ENCODE data around the gene ZNF264. TPM values are rescaled to one million over a fixed set of nuclear protein-coding genes. Genes with fewer than 3 reads are reported as not detected.
A peak's percentile ranks its signal among the peaks of the same experiment; 100 is the strongest.
"Not testable (repeated sequence)": the region's sequence is repeated elsewhere in the genome, so short reads cannot be mapped to it uniquely, and the experiment has no call there.

The ZNF264 gene
- polyA plus RNA-seq, 3 donors, result 20.1 to 20.7 (median 20.3) TPM

DNA sequence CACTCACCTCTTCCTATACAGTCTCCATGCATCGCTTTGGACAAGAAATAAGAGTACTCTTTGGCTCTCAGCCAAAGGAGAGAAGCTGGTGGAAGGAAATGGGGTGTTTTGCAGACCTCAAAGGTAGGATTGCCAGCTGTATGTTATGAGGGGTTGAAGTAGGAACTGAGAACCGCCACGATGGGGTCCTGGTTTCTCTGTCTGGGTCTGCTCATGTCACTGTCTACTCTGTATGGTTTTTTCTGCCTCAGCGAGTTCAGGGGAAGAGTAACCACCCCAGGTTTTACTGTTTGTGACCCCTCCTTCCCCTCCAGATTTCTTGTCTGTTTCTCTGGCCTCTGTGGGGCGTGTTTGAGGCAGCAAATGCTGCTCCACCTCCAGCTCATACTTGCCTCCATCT lies 53.2 kb downstream of the ZNF264 start:
- DNase-seq (ENCODE audit: low read depth in 3 of 3, low spot score in 2 of 3), result no peak

DNA sequence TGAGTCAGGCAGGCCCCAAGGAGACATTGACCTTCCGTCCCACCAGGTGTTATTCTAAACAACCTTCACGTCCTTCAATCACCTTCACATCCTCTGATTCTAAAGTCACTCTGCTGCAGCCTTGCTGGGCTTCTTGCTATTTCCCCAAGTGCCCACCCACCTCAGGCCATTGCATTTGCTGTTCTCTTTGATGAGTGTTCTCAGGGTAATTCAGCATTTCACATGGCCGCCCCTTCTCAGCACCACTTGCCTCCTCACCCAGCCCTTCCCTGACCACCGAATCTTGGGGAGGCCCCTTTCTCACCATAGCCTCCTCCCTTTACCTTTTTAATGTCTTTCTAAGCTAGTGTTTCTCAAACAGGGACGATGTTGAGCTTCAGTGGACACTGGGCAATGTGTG lies 53.8 kb downstream of the ZNF264 start:
- DNase-seq (ENCODE audit: low read depth in 3 of 3, low spot score in 2 of 3), result no peak

DNA sequence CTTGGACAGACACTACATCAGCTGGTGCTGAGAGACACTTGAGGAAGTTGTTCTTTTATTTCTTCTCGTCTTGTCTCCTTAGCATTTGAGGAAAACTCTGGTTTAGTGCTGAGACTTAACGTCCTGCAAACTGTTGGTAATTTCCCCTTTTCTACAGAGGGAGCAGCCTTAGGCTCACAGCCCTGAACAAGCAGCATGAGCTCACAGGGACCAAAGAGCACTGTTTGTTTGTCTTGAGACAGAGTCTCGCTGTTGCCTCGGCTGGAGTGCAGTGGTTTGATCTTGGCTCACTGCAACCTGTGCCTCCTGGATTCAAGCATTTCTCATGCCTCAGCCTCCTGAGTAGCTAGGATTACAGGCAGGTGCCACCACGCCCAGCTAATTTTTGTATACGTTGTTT lies 54.7 kb downstream of the ZNF264 start:
- DNase-seq (ENCODE audit: low read depth in 3 of 3, low spot score in 2 of 3), result no peak

DNA sequence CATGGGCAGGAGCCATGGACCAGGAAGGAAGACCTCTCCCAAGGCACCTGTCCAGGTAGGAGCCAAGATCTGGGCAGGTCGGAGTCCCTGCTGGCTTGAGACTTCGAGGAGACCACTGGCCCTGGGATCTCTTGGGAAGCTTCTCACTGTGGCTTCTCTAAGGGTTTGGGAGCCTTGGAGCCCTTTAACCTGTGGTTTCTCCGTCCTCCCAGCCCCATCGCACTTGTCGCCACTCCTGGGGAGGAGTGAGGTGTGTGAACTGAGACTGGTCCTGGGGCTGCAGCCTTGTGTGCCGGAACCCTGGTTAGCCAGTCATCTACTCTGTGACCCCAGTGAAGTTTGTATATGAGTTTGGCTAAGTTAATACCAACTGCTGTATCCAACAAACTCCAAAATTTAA lies 57.3 kb downstream of the ZNF264 start:
- DNase-seq (ENCODE audit: low read depth in 3 of 3, low spot score in 2 of 3), result no peak

DNA sequence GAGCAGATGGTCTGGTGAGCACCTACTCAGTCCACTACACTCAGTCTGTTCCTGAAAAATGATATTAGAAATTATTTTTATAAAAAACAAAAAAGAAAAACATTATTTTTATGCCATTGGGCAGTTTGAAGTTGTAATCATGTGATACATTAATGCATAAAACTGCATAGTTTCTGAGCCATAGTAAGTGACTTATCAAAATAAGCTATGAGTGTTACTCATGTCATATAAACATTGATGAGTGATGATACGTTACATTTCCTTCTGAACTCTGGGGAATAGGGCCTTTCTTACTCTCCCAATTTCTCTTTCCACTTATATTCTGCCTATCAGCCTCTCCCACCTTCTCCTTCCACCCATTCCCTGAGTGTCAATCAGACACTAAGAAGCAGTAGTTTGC lies 58.0 kb downstream of the ZNF264 start:
- no peak for DNase-seq (ENCODE audit: low read depth in 3 of 3, low spot score in 2 of 3)

DNA sequence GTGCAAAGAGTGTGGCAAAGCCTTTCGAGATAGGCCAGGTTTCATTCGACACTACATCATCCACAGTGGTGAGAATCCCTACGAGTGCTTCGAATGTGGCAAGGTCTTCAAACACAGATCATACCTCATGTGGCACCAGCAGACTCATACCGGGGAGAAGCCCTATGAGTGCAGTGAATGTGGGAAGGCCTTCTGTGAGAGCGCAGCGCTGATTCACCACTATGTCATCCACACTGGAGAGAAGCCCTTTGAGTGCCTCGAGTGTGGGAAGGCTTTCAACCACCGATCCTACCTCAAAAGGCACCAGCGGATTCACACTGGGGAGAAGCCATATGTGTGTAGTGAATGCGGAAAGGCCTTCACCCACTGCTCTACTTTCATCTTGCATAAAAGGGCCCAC lies 62.5 kb downstream of the ZNF264 start:
- not testable (repeated sequence) for DNase-seq (ENCODE audit: low read depth in 3 of 3, low spot score in 2 of 3)

DNA sequence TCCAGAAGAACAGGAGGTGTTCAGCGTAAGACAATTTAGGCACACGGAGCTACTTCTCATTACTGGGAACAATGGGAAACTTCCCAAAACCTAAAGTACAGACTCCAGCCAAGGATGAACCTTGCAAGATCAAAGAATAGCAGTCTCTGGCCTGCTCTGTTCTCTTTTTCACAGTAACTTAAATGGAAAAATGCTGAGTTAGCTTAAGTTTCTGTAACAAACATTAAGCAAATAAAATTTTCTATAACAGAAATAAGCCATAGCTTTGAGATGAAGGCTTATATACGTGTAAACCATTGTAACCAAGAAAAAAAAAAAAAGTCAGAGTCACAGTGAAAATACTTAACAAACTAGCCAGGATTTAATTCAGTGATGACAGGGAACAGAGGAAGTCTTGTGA lies 70.7 kb downstream of the ZNF264 start:
- DNase-seq (ENCODE audit: low read depth in 3 of 3, low spot score in 2 of 3), result no peak

DNA sequence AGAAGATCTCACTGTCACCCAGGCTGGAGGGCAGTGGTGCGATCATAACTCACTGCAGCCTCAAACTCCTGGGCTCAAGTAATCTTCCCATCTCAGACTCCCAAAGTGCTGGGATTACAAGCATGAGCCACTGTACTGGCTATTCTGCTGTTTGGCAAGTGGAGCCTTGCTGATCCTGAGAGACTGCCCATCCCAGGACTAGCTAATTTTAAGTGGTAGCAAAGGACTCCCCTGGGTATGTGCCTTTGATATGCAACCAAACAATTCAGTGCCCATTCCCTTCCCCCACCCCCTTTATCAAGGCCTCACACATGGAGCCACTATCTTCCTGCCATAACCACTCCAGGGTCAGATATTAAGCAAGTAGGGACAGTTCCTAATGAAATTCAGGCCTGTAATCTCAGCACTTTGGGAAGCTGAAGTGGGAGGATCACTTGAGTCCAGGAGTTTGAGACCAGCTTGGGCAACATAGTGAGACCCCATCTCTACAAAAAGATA lies 72.0 kb downstream of the ZNF264 start:
- no peak for DNase-seq (ENCODE audit: low read depth in 3 of 3, low spot score in 2 of 3)

DNA sequence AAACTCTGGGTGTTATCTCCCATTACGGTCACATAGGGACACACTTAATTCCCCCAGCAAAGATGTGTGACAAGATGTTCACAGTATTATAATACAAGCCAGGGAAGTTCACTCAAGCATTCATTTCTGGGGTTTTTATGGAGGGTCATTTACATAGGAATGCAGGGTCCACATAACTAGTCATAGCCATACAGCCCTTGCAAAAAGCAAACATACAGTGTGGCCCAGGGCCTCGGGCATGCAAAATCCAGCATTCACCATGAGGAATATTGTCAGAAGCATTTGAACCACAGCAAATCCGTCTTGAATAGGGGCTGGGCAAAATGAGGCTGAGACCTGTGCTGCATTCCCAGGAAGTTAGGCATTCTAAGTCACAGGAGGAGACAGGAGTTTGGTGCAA lies 76.0 kb downstream of the ZNF264 start:
- DNase-seq (ENCODE audit: low read depth in 3 of 3, low spot score in 2 of 3), result peak in 1 of 3 donors; percentile 13

DNA sequence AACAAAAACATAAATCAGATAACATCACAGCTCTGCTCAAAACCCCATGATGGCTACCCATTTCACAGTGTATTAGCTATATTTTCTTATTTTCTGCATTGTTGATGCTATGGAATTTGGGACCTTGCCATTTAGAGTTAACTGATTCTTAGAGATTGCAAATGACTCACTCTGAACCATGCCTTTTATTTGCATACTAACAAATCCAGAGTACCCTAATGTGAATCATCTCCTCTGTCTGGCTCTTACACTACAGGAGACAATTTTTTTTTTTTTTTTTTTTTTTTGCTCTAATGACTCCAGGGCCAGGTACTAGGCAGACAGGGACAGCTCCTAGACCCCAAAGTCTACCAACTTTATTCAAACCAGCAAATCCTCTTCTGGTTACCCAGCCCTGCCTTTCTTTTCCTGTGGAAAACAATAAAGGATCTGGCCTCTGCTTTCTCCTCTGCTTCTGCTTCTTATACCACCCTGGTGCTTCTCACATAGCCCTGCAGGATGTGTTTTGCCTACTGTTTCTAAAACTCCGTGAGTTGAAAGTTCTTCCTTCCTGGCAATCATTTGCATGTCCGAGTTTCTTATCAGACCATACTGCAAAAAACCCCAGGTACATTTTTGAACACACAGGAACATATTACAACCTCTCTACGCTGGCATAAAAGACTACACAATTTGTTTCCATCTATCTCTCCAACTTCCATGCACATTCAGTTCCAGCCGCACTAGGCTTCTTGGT lies 78.4 kb downstream of the ZNF264 start:
- DNase-seq (ENCODE audit: low read depth in 3 of 3, low spot score in 2 of 3), result no peak

DNA sequence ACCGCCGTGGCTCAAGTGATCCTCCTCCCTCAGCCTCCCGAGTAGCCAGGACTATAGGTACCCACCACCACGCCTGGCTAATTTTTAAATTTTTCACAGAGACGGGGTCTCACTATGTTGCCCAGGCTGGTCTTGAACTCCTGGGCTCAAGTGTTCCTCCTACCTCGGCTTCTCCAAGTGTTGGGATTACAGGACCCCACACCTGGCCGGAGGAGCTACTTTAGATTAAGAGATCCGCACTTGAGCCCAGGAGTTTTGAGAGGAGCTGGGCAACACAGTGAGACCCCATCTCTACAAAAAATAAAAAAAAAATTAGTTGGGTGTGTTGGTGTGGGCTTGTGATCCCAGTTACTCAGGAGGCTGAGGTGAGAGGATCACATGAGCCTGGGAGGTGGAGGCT lies 80.0 kb downstream of the ZNF264 start:
- DNase-seq (ENCODE audit: low read depth in 3 of 3, low spot score in 2 of 3), result no peak

Other genes with a start within 250 kb of the ZNF264 start
- not detected for gene USP29, start 71.5 kb upstream of the ZNF264 start, polyA plus RNA-seq (ENCODE audit: insufficient read length in 3 of 3)
- under 1 TPM in 1 of 3 donors, not detected in 2; 0.04 TPM for gene ZIM3, start 46.3 kb upstream of the ZNF264 start, polyA plus RNA-seq (ENCODE audit: insufficient read length in 3 of 3)
- gene DUXA, start 24.0 kb upstream of the ZNF264 start, polyA plus RNA-seq (ENCODE audit: insufficient read length in 3 of 3), result not detected
- gene AURKC, start 39.5 kb downstream of the ZNF264 start, polyA plus RNA-seq (ENCODE audit: insufficient read length in 3 of 3), result 1 to 10 TPM; 2.2 to 4.4 (median 2.5) TPM
- 1 to 10 TPM; 5.2 to 6.2 (median 5.4) TPM for gene ZNF805, start 49.1 kb downstream of the ZNF264 start, polyA plus RNA-seq (ENCODE audit: insufficient read length in 3 of 3)
- gene ZNF460, start 89.0 kb downstream of the ZNF264 start, polyA plus RNA-seq (ENCODE audit: insufficient read length in 3 of 3), result 1 to 10 TPM; 2.2 to 2.6 (median 2.3) TPM
- gene ZNF543, start 129.0 kb downstream of the ZNF264 start, polyA plus RNA-seq (ENCODE audit: insufficient read length in 3 of 3), result 1 to 10 TPM; 9.0 to 9.2 (median 9.1) TPM
- 10 to 100 TPM; 18.2 to 20.1 (median 19.2) TPM for gene ZNF304, start 159.8 kb downstream of the ZNF264 start, polyA plus RNA-seq (ENCODE audit: insufficient read length in 3 of 3)
- gene TRAPPC2B, start 172.1 kb downstream of the ZNF264 start, polyA plus RNA-seq (ENCODE audit: insufficient read length in 3 of 3), result 10 to 100 TPM; 15.6 to 19.3 (median 19.3) TPM
- gene ZNF547, start 172.1 kb downstream of the ZNF264 start, polyA plus RNA-seq (ENCODE audit: insufficient read length in 3 of 3), result 1 to 10 TPM; 6.2 to 6.9 (median 6.8) TPM
- gene ZNF548, start 198.4 kb downstream of the ZNF264 start, polyA plus RNA-seq (ENCODE audit: insufficient read length in 3 of 3), result 10 to 100 TPM; 18.7 to 24.2 (median 19.2) TPM
- gene ZNF17, start 219.7 kb downstream of the ZNF264 start, polyA plus RNA-seq (ENCODE audit: insufficient read length in 3 of 3), result 10 to 100 TPM; 11.9 to 13.2 (median 12.0) TPM
- gene ZNF749, start 243.8 kb downstream of the ZNF264 start, polyA plus RNA-seq (ENCODE audit: insufficient read length in 3 of 3), result 10 to 100 TPM; 13.9 to 14.5 (median 14.0) TPM

Measured in right renal cortex interstitium (tissue), 3 donors.